GM19468 (cell line): Measurements from ENCODE around the gene FXYD5.
"Not testable (repeated sequence)": the region's sequence is repeated elsewhere in the genome, so short reads cannot be mapped to it uniquely, and the experiment has no call there.

Experiments
- ATAC-seq: cut with Tn5 transposase; IDR thresholded peaks from one replicate; pipeline ENCODE4 v1.9.1; 2021; ENCODE audit warnings: mild to moderate bottlenecking, moderate library complexity, moderate number of reproducible peaks; ENCODE audit not compliant: unreplicated experiment; ENCODE audit errors: extremely low read depth

The FXYD5 gene

DNA sequence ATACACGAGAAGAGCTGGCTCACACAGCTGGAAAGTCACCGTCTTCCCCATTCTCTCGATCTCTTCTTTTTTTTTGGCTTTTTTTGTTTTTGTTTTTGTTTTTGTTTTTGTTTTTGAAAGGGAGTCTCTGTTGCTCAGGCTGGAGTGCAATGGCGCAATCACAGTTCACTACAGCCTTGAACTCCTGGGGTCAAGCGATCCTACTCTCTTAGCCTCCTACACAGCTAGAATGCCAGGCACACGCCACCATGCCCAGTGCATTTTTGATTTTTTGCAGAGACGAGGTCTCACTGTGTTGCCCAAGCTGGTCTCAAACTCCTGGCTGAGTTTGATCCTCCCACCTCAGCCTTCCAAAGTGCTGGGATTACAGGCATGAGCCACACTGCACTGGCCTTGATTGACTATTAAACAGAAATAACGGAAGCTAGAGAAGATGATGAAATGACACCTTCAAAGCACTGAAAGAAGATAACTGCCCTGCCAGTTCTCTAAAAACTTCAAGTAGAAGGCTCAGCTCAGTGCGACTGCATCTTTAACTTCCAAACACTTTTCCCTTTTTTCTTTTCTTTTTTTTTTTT, 34.9 kb upstream of the FXYD5 start:
- no peak for ATAC-seq

DNA sequence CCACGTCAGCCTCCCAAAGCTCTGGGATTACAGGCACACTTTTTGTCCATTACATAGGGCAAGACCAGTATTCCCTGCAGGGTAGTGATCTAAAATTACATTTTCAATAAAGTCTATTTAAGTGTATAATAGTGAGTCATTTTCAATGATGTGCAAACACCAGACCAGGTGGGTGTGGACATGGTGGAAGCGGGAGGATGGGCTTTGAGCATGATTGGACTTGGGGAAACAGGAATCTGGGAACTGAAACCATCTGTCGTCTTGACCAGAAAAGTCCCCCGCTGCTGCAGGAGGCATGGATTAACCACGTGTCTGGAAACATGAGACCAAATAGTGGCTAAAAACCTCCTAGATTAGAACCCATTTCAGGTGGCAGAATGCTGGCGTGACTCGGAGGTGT, 34.0 kb upstream of the FXYD5 start:
- no peak for ATAC-seq

DNA sequence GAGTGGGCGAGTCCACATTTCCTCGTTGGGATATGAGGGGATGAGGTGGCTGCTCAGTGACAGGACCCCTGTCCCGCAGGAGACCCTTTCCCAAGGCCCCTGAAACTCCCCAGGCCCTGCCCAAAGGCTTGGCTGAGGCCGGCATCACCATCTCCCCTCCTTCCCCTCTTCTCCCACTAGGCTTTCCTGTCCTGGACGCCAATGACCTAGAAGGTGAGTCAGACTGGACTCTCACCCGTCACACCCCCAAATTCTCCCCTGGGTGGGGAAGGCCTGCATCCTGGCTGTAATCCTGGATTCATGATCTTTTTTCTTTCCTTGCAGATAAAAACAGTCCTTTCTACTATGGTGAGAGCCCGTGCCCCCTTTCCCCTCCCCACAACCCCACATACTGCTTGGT, 33.6 kb upstream of the FXYD5 start:
- ATAC-seq = no peak

DNA sequence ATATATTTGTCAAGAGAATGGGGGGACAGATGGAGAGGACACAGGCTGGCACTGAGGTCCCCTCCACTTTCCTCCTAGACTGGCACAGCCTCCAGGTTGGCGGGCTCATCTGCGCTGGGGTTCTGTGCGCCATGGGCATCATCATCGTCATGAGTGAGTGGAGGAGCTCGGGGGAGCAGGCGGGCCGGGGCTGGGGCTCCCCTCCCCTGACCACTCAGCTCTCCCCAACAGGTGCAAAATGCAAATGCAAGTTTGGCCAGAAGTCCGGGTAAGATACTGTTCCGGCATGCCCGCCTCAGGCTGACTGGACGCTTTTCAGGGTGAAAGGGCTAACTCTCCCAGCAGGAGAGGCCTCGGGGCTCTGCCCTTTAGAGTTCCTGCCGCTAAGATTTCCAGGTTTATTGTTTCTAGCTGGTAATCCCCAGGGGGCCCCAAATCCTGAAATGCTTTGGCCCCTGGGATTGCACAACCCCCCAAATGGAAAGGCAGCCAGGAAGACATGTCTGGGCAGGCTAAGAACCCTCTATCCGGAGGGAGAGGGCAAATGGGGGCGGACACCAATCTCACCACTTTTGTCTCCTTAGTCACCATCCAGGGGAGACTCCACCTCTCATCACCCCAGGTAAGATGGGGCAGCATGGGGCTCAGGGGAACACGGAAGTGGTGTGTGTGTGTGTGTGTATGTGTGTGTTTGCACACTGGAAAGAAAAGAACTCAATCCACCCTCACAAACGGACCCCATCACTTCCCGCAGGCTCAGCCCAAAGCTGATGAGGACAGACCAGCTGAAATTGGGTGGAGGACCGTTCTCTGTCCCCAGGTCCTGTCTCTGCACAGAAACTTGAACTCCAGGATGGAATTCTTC, 31.6 kb upstream of the FXYD5 start:
- no peak for ATAC-seq

DNA sequence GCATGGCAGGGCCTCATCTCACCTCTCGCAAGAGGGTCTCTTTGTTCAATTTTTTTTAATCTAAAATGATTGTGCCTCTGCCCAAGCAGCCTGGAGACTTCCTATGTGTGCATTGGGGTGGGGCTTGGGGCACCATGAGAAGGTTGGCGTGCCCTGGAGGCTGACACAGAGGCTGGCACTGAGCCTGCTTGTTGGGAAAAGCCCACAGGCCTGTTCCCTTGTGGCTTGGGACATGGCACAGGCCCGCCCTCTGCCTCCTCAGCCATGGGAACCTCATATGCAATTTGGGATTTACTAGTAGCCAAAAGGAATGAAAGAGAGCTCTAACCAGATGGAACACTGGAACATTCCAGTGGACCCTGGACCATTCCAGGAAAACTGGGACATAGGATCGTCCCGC, 31.0 kb upstream of the FXYD5 start:
- no peak for ATAC-seq

DNA sequence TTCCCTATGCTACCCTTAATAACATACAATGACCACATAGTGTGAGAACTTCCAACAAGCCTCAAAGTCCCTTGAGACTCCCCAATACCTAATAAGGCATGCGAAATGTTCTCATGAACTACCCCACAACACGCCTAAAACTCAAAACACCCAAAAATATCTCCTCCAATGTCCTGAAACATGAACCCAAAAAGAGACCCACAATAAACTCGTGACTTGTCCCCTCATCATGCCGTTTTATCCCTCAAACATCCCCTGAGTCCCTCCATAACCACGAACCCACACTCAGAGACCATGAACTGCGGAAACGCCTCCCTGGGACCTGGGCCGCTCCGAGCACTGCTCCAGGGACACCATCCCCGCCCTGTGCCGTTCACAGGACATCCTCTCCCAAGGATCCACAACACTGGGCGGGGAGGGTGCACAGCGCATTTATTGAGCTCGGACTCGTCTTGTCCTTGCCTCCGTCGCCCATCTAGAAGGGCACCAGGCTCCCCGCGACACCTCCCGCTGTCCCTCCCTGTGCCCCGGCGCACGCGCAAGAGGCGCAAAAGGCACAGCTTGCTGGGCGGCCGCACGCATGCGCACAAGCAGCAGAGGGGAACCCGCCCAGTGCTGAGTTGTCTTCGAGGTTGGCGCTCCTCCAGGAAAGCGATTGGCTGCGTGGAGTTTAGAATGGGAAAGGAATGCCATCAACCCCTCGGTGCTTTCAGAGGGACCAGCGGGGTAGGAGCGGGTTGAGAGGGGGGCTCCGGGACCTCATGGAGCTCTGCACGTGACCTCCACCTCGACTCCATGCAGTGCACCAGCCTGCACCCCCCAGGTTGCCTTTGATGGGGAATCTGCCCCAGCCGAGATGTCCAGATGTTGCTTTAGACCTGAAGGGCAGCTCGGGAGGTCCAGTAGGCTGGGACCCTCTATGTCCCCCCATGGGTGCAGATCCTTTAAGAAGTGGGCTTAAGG, 30.2 kb upstream of the FXYD5 start:
- no peak for ATAC-seq

DNA sequence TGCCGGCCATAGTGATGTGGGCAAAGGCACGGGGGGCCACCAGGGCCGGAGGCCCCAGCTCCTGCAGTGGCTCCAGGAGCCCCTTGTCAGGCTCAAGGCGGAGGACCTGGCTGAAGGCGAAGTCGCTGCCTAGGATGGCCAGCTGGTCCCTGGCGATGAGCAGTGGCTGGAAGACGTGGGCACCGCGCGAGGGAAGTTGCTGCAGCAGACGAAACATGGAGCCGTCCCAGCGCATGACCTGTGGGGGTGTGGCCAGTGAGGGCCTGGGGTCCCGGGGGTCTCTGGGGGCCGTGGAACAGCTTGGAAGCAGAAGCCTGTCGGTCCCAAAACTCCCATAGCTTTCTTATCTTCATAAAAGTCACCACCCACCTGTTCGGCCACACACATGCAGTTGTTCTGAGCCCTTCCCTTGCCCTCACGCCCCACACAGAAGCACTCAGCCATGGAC, 29.2 kb upstream of the FXYD5 start:
- ATAC-seq = no peak

DNA sequence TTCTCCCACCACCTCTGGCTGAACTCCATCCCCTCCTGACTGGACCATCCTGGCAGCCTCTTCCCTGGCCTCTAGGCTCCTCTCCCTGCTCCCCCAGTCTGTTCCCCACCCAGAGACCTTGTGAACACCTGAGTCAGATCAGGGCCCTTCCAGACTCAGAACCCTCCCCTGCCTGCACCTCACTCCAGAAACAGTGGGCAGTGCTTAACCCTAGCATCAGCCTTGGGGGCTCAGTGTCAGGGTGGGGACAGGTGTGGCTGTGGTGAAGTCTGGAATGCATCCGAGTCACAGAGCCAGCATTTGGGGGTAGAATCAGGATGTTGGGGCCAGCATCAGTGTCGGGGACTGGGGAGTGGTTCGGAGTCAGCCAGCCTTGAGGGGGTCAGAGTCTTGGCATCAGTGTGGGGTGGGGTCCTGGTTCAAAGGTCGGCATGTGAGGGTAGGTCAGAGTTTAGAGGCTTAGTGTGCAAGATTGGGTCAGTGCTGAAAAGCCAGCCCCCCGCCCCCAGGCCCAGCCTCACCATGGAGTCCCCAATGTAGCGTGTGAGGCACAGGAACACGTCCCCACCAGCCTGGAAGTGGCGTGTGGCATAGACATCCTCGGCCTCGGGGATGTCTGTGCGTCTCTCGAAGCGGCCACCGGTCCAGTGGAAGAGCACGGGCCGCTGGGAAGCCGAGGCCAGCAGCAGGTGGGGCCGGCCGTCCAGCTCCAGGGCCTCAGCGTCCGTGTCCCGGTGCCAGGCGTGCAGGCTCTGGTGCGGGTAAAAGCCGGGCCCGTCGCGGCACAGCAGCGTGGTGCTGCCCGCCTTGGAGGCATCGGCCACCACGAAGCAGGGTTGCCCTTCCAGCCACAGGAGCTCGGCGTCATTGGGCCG, 28.5 kb upstream of the FXYD5 start:
- ATAC-seq = no peak

DNA sequence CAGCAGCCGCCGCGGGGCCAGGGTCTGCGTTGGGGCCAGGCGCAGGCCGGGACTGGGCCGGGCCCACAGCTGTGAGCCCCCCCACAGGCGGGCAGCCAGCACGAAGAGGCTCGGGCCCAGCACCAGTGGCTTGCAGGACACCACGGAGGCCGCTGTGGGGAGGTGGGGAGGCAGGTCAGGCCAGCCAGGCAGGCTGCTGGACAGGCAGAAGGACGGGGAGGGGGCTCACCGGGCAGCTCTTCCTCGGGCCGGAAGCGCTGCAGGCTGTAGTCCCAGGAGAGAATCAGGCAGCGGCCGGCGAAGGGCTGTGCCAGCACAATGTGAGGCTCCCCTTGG, 27.9 kb upstream of the FXYD5 start:
- ATAC-seq = no peak

DNA sequence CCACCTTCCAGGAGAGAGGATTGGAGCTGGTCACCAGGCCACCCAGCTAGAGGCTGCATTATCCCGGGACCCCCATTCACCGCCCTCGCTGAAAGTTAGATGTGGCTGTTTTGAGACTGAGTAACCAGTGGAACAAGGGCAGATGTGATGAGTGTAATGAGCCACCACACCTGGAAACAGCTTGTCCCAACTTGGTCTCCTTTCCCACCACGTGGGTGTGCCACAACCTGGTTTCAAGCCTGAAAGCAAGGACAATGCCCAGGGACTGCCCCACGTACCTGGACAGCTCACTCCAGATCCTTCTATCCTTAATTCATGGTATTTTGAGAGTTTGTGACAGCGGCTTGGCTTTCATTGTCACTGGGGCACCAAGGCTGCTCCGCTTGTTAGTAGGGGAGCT, 26.7 kb upstream of the FXYD5 start:
- ATAC-seq = no peak

DNA sequence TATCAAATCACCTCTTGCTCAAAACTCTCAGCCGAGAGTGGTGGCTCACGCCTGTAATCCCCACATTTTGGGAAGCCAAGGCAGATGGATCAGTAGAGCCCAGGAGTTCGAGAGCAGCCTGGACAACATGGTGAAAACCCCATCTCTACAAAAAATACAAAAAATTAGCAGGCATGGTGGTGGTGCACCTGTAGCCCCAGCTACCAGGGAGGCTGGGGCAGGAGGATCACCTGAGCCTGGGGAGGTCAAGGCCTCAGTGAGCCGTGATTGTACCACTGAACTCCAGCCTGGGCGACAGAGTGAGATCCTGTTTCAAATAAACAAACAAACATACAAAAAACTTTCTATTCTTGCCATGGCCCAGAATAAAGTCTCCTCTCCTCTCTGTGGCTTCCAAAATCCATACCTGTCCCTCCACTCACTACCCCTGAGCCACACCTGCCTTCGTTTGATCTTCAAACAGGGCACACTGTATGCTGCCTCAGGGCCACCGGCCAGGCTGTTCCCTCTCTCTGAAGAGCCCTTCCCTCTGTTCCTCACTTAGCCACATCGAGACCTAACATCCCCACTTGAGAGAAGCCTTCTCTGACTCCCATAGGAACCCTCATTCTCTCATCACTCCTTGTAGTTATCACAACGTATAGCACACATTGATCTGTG, 26.0 kb upstream of the FXYD5 start:
- ATAC-seq = no peak

DNA sequence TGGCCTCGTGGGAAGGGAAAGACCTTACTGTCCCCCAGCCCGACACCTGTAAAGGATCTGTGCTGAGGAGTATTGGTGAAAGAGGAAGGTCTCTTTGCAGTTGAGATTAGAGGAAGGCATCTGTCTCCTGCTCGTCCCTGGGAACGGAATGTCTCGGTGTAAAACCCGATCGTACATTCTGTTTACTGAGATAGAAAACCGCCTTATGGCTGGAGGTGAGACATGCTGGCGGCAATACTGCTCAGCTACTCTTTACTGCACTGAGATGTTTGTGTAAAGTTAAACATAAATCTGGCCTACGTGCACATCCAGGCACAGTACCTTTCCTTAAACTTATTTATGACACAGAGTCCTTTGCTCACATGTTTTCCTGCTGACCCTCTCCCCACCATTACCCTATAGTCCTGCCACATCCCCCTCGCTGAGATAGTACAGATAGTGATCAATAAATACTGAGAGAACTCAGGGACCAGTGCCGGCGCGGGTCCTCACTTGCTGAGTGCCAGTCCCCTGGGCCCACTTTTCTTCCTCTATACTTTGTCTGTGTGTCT, 24.7 kb upstream of the FXYD5 start:
- ATAC-seq = not testable (repeated sequence)

DNA sequence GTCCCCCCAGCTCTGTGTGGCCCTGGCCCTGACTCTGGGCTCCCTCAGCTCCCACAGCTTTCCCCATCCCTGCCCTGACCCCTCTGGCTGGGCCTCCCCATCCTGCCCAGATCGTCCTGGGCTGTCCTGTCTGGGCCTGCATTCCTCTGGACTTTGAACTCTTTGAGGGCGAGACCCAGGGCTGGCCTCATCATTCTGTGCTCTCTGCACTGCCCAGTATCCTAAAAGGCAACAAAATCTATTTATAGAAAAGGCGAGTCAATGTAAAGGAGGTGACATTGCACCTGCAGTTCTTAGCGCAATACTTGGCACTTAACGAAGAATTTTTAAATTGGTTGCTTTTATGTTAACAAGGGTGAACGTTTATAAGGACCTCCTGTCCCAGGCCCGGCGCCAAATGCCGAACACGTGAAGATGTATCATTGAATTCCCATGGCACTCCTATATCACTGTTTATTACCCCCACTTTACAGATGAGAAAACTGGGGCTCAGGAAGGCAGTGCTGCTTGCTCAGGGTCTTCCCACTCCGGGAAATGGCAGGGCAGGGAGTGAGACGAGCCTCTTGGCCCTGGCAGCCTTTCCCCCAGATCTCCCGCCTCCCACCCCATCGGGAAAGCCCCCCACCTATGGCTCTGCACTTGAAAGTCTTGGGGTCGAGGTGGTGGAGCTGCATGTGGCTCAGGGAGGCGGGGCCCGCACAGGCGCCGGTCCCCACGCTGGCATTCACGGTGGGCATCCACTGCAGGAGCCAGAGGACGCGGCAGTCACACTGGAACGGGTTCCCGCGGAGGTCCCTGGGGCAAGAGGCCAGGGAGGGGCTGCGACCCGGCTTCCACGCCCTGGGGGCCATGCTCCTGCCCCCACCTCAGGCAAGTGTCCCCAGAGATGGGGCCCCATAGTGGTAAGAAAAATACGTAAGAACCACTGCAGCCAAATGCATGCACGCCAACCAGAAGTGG, 23.5 kb upstream of the FXYD5 start:
- ATAC-seq = no peak

DNA sequence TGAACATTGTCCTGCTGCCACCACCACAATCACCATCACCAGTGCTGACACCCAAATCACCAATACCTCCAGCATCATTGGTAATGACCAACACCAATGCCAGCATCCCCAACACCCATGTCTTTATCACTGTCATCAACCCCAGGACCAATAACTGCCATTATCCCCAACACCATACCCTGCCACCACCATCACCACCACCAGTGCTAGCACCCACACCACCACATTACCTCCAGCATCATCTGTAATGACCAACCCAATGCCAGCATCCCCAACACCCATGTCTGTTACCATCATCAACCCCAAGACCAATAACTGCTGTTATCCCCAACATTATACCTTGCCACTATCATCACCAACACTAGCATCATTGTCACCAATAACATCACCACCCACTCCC, 22.3 kb upstream of the FXYD5 start:
- no peak for ATAC-seq

DNA sequence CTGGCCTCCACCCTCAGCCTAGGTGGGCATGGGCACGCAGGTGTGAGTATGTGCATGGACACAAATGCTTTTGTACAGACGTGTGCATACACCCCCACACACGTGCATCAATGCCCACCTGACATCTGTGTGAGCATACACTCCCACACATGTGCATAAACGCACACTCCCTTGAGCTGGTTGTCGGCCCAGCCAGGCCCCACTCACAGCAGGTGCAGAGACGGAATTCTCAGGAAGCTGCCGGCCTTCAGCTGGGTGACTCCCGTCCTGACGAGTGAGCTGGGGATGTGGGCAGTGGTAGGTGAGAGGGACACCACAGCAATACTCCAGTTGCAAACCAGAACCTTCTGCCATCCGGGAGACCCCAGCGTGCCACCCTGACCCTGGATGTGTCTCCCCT, 20.7 kb upstream of the FXYD5 start:
- ATAC-seq = no peak

DNA sequence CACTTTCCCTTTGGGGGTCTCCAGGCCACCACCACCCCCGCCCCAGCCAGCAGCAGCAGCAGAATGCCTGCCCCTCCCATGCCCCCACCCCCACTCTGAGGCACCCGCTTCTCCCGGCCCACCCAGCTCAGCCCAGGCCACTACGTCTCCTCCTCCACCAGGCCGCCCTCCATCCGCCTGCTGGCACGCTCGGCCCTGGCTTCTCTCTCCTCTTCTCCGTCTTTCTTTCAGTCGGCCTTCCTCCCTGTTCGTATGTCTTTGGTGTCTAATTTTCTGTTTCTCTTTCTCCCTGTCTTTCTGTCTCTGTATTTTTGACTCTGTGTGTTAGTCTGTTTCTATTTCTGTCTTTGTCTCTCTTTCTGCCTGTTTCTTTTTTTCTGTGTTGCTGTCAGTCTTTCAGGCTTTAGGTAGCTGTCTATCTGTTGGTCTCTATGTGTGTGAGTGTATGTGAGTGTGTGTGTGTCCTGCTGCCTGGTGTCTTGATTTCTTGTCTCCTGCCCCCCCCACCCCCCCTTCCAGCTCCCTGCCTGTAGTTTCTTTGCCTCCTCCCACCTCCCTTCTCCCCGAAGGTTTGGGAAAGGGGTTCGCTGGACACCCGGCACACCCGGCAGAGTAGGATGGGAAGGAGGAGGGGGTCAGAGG, 19.8 kb upstream of the FXYD5 start, which contains the start of gene LGI4:
Gene LGI4, minus strand, starts transcription at position 459 of the 642 bp plus-strand sequence. Its CDS starts 379 bp downstream, at position 80.
- no peak for ATAC-seq

DNA sequence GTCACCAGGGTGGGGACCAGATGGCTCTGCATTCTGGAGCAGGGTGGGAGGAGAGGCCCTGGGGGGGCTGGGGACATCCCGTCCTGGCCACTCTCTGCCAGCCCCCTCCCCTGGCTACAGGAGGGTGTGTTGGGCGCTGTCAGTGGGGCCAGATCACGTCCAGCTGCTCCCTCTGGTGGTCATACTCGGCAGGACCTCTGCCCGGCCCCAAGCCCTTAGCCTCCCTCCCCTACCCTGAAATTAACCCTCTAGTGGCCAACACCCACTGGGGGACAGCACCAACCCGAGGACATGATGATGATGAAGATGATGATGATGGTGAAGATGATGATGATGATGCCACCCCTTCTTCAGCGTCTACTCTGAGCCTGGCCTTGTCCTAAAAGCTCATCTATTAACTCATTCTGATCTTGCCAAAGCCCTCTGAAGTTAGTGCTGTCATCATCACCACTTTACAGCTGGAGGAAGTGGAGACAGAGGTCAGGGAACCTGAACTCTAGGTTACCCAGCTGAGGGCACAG, 19.1 kb upstream of the FXYD5 start:
- ATAC-seq = no peak
